GM18951 (cell line): ENCODE results near the gene CAVIN2.

Source experiments
- POLR2A ChIP-seq: IDR thresholded peaks from 4 replicates; pipeline ENCODE4 v1.6.1; 2011; ENCODE audit warnings: mild to moderate bottlenecking; ENCODE audit not compliant: insufficient read length, insufficient read depth; ENCODE audit errors: extremely low read depth
- in situ Hi-C: fragments of 300-500 bp; cut with MboI; formaldehyde crosslinking; loops from one replicate; pipeline ENCODE4 v1.12.0; 2022; ENCODE audit warnings: low sequenced_read_pairs, mixed read lengths, inconsistent platforms; ENCODE audit not compliant: unreplicated experiment

The CAVIN2 gene, protein sequence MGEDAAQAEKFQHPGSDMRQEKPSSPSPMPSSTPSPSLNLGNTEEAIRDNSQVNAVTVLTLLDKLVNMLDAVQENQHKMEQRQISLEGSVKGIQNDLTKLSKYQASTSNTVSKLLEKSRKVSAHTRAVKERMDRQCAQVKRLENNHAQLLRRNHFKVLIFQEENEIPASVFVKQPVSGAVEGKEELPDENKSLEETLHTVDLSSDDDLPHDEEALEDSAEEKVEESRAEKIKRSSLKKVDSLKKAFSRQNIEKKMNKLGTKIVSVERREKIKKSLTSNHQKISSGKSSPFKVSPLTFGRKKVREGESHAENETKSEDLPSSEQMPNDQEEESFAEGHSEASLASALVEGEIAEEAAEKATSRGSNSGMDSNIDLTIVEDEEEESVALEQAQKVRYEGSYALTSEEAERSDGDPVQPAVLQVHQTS

GRCh38 chr2:191846515-191847476 lies at the start of gene CAVIN2:
Gene CAVIN2, minus strand, starts transcription at chr2:191847088. Its CDS starts 163 bp downstream, at chr2:191846925.
- in situ Hi-C loops = no loop called here
- no peak for TF ChIP-seq POLR2A

DNA sequence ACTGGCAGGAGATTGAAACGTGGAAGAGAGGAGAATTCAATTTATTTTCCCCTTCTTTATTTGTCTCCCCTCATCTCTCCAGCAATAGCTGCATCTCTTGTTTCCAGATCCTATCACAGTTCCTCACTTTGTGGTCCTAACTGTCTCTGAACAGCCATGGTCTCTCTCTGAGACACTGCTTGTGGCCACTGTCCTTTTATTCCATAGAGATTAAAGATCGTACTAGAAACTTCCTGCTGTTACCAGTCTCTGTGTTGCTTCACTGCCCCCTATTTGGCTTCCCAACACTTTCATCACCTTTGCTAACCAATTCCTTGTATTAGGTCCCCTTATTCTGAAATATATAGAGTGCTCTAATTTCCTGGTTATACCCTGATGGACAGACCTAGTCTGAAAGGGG lies 48.9 kb upstream of the CAVIN2 start:
- no peak for TF ChIP-seq POLR2A
- in situ Hi-C loops = no loop called here

GRCh38 chr2:191895195-191895594 lies 48.3 kb upstream of the CAVIN2 start:
- in situ Hi-C loops = no loop called here
- TF ChIP-seq POLR2A = no peak

GRCh38 chr2:191894681-191895147 lies 47.8 kb upstream of the CAVIN2 start:
- in situ Hi-C loops = no loop called here
- TF ChIP-seq POLR2A = no peak

GRCh38 chr2:191892391-191892790 lies 45.5 kb upstream of the CAVIN2 start:
- TF ChIP-seq POLR2A = no peak
- in situ Hi-C loops = no loop called here

DNA sequence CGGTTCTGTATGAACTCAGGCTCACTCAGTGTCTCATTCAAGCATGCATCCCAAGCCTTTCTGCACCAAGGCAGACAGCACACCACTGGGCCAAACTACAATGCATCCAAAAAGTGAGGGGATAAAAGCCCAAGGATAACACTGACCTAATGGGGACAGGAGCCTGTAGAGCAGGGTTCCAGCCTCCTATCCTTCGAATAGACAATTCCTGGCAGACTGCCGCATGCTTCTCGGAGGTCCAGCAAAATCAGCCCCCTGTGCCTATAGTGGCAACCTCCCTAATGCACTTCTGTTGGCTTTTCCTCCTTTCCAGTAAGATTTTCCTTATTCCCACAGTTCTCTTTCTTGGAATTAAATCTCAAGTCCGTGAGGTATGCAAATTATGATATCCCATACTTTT lies 44.8 kb upstream of the CAVIN2 start:
- TF ChIP-seq POLR2A = no peak
- in situ Hi-C loops = no loop called here

DNA sequence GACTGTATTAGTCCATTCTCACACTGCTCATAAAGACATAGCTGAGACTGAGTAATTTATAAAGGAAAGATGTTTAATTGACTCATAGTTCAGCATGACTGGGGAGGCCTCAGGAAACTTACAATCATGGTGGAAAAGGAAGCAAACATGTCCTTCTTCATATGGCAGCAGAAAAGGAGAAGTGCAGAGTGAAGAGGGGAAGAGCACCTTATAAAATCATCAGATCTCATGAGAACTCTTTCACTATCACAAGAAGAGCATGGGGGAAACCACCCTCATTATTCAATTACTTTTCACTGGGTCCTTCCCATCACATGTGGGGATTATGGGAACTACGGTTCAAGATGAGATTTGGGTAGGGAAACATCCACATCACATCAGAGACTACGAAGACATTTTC lies 43.0 kb upstream of the CAVIN2 start:
- in situ Hi-C loops = no loop called here
- TF ChIP-seq POLR2A = no peak

- TF ChIP-seq POLR2A = no peak
- in situ Hi-C loops = no loop called here
Observed at GRCh38 chr2:191888400-191889166, 41.7 kb upstream of the CAVIN2 start.

- in situ Hi-C loops = no loop called here
- TF ChIP-seq POLR2A = no peak
Observed at GRCh38 chr2:191885650-191886049, 38.8 kb upstream of the CAVIN2 start.

DNA sequence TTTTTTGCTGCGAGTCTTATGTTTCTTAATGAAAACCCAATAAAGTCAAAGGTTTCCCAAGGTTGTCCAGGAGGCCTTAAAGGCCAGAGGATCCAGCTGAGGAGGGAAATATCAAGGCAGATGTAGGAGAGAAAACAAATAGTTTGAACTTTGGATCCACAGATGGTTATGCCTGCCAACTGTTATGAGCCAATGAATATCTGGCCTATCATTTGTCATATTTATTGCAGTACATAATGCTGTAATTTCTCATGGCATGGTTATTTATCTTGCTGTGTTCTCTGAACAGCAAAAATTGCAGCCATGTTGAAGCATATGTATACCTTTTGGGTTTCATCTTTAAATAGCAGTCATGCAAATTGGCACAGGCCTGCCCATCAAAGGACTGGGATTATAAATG lies 38.2 kb upstream of the CAVIN2 start:
- in situ Hi-C loops = no loop called here

DNA sequence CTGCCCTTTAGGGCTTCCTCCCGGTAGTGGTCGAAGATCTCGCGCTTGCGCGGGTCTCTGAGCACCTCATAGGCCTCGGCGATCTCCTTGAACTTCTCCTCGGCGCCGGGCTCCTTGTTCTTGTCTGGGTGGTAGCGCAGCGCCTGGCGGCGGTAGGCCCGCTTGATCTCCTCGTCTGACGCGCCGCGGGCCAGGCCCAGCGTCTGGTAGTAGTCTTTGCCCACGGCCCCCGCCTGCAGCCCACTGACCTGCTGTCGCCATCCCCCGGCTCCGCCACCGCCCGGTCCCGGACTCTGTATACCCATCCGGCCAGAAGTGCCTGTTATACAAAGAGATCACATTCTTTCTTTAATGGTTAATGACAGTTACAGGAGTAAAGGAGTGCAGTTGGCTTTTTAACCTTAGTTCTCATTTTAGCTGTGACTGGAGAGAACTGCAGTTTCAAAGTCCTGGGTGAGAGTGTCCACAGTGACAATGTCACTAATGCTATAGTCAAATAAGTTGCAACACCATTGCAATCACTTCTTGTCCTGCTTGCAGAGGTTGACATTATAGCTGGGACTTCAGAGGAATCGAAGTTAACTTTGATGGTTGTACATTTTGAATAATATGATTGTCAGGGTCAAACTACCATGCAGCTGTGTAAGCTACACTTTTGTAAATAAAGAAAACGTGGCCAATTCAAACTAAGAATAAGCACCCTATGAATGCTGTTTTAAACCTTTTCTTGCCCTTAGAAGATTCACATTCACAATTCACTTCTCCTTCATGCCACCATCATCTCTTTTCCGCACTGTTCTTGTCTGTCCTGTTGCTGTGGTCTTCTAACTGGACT lies 35.3 kb upstream of the CAVIN2 start:
- no peak for TF ChIP-seq POLR2A
- in situ Hi-C loops = no loop called here

More for the DNA sequence above, 38.2 kb upstream of the CAVIN2 start:
- no peak for TF ChIP-seq POLR2A
